Medulla oblongata (tissue), 1 donor: ENCODE results near the gene NOC4L.

Experiments used
- DNase-seq: peaks from one replicate; pipeline ENCODE4 v3.0.0-alpha.2; 2015; ENCODE audit errors: extremely low spot score

NOC4L gene

GRCh38 chr12:132170094-132170636 lies 25.9 kb downstream of the NOC4L start:
- DNase-seq, result no peak

DNA sequence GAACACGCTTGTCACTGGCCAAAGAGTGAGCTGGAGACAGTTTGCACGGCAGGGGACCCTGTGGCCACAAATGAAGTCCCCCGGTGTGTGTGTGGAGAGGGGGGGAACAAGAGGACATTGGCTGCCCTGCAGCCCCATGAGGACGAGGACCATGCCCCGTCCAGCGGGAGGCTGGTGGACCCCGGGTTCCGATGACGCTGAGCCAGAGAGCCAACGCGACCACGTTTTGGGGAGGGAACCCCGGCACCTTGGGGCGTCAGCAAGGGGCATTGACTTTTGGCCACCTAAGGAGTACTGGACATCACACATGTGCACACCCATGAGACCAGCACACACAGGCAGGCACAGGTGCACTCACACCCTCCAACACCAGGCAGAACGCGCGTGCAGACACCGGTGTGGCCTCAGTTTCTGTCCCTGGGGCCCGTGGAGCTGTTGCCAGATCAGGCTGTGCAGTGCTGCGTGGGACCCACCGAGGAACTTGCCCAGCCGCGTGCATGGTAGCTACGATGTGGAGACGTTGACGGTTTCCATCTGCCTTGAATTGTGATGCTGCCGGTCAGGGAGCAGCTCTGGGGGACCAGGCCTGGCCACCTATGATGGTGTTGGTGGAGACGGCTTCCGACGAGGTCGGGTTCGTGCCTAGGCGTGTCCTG lies 26.5 kb downstream of the NOC4L start:
- no peak for DNase-seq

- no peak for DNase-seq
These were observed 27.2 kb downstream of the NOC4L start for GRCh38 chr12:132171293-132171967.

DNA sequence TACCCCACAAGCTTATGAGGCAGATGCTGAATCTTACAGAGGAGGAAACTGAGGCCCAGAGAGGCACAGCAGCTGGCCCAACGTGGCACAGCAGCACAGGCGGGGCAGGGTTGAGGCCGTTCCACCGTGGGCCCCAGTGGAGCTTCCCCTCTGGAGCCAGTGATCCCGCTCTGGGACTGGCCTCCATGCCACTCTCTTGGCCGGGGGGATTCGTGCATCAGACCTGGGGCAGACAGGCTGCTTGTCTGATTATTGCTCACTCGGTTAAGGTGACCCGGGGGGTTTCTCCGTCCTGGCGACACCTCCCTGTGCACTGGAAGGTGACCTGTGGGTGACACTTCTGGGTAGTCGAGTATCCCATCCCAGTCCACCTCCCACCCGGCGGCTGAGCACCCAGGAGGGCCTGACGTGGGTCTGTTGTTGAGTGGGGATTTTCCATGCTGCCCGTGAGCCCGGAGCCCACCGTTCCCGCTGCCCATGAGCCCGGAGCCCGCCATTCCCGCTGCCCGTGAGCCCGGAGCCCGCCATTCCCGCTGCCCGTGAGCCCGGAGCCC lies 27.8 kb downstream of the NOC4L start:
- DNase-seq, result no peak

DNA sequence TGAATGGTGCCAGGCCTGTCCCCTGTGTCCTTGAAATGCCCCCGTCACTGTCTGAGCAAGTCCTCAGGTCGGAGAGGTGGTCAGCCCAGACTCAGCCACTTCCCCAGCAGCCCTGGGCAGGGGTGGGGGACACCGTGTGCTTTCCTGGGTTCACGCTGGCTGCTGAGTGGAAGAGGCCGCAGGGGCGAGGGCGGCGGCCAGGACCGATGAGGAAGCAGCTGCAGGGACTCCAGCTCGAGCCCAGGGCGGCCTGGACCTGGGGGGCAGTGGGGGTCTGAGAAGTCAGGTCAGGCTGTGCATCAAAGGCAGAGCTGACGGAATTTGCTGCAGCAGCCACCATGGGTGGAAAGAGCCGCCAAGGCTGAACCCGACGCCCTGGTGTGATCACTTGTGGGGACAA lies 28.4 kb downstream of the NOC4L start:
- DNase-seq, result no peak

DNA sequence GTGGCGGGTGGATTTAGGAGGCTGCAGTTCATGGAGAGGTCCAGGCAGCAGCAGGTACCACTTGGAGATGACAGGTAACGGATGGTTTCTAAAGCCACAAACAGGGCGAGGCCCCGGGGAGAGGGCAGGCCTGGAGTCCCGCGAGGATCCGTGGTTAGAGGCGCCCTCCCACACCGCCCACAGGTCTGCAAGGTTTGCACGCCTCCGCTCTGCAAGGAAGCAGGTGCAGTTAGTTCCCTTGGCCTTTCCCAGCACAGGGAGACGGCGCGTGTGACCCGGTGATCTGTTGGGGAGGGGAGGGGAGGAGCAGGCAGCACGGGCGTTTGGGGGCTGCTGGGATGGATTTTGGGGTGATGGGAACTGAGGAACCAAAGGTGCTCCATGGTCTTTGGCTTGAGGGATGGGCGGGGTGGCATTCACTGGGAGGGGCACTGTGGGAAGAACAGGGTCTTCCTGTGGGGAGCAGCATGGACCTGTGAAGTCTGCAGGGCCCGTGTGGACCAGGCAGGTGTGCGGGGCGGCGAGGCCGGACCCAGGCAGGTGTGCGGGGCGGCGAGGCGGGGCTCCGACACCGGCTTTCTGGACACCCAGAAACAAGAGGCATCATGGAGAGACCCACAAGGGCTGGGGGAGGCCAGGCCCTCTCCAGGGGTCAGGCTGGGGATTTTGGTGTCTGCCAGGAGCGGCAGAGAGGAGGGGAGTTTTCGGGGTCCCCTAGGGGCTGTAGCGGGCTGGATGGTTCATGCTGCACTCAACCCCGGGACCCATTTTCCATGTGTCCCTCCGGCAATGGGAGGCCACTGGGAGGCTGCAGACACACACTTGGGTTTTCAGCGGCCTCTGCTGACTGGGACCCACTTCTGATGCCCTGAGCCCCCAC lies 29.1 kb downstream of the NOC4L start:
- DNase-seq, result no peak

DNA sequence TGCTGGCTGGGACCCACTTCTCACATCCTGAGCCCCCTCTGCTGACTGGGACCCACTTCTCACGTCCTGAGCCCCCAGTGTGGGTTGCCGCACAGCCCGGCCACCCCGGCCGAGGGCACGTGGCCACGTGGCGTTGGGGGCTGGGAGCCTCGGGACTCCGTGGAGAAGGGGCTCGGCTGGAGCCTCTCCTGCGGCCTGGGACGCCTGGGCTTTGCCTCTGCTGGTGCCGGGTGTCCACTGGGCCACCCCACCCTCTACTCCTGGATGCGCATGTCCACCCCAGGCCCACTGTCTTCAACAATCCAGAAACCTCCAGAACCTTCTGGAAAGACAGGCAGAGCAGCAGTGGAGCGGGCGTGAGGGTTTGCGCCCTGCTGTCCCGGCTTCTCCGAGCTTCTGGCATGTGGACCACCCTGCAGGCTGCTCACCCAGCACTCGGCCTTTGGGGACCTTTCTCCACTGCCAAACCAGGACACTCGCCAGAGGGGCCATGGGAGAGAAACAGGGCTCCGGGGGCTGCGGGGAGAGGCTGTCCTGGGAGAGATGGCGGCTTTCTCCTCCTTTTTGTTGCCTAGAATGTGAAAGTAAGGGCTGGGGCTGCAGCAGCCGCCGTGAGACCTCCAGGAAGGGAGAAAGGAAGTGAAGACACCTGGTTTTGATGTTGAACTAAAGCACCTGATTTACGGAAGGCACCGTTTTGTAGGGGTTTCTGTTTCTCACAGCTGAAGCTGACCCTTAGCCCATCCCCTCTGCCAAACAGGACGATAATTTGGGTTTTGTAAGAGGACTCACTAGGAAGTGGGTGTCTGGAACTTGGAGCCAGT lies 30.0 kb downstream of the NOC4L start:
- DNase-seq, result no peak

DNA sequence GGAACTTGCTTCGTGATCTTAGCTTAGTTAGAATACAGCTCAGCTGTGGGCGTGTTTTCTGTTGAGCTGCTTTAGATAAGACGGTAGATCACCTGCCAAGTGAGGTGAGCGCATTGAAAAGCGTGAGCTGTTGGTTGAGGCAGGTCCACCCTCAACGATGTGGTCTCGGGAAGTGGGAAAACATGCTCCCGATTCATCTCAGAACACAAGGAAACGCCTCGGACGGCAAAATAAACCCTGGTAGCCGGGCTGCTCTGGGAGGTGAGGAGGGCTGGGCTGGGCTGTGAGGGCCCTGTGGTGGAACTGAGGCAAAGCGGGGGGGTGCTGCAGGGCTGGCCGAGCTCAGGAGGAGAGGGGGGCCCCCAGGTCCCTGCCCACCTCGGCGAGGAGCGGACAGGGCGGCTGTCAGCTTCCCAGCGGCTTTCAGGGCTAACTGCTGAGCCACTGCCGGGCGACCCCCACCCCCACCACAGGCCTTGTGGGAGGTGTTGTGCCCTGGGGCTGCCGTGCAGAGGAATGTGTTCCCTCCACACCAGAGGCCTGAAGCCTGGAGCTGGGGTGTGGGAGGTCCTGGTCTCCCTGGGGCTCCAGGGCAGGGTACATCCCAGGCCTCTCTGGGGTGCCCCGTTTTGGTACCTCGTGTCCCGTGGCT lies 30.7 kb downstream of the NOC4L start:
- DNase-seq, result no peak

GRCh38 chr12:132175496-132176384 lies 31.5 kb downstream of the NOC4L start:
- DNase-seq, result no peak

DNA sequence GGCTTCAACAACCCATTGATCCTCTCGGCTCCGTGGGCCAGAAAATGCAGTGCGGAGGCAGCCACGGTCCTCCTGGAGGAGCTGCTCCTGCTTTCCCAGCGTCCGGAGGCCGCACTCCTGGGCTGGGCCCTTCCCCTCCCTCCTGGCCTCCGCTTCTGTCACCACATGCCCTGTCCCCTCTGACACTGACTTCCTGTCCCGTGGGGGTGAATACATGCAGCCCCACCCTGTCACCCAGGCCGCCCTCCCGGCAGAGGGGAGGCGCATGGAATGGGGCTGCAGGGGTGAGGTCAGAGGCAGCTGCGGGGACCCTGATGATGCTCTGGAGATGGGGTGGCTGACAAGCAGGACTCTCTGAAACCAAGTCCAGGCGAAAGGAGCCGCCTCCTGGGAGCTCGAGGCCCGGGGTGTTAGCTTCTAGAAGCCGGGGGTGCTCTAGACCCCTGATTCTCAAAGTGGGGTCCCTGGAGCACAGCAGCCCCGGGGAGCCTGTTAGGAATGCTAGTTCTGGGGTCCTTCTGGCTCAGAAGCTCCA lies 32.2 kb downstream of the NOC4L start:
- no peak for DNase-seq

- no peak for DNase-seq
These were observed 32.8 kb downstream of the NOC4L start for GRCh38 chr12:132176920-132177551.

- DNase-seq, result no peak
These were observed 34.1 kb downstream of the NOC4L start for GRCh38 chr12:132178316-132178715.

DNA sequence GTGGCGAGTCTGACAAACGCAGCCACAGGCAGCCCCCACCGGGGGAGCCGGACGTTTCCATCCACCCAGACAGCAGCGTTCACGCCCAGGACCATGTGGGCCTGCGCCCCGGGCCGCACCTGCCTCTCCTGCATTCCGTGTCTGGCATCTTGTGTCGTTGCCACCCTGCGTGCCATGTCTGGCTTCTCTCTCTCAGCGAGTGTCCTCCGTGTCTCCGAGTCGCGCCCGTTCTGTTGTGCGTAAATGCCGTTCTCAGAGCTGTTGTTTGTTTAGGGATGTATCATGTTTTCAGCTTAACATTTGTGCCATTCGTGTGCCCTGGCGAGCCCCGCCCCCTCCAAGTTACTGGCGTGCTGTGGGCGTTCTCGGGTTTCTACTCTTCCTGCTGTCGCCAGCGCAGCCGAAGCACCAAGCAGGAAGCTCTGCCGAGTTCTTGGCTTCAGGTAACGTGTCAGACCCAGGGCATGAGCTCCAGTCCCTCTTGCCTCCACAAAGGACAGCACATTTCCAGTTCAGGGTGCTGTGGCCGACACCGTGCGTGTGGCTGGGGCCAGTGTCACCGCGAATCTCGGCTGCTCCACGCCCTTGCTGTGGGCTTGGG lies 34.6 kb downstream of the NOC4L start:
- no peak for DNase-seq

- DNase-seq, result no peak
These were observed 35.4 kb downstream of the NOC4L start for GRCh38 chr12:132179431-132180362.

DNA sequence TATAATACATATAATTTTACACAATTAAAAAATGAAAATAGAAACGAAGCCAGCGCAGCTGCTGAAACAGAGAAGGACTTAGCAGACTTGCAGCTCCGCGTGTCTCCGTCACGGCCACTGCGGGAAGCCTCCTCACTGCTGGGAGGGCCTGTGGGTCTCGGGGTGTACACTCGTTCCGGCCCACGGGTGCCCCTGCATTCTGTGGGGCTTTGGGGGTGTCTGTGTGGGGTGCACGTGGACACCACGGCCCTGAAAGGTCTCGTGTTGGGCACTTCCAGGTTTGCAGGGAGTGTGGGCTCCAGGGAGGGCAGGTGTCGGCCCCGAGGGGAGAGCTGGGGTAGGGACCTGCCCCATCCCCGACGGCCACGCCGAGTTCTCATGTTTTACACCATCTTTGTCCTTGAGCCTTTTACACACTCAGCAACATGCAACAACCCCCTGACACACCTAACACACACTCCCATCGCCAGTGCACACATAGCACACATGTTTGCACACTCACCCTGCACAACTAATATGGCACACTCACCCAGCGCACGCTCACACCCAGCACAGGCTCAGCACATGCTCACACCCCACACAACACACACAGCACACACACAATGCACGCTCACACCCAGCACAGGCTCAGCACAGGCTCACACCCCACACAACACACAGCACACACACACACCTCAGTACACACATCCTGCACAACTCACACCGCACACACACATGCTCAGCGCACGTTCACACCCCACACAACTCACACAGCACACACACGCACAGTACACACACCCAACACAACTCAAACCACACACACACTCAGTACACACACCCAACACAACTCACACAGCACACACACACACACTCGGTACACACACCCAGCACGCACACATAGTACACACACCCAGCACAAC lies 36.6 kb downstream of the NOC4L start:
- DNase-seq, result no peak

DNA sequence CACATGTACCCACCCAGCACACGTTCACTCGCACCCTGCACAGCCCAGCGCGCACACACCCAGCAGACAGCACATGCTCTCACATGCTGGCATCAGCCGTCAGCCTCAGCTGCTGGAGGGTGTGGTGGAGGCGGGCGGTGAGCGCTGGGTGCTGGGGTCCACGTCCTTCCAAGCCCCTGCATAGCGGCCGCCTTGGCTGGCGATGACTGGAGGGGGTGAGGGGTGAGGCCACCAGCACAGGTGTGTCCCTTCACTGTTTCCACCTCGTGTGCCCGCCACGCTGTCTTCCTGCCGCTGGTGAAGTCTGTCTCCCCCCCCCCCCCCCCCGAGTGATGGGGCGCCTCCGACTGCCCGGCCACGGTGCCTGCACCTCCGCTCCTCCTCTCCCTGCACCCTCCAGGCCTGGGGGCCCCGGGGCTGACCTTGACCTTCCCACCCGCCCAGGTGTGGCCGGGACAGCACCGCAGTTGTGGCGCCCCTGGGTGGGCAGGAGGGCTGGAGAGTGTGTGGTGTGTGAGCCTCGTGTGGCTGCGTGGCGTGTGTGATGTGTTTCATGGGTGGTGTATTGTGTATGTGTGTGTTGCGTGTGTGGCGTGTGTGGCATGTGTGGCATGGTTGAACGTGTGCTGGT lies 37.4 kb downstream of the NOC4L start:
- DNase-seq, result no peak
